OCI-LY1 (cell line): ENCODE results near the gene CAB39L.

Experiments used
- H2AFZ ChIP-seq: fragments of 200-600 bp; sonication (generic), shearing (Covaris generic); 2 replicates; pipeline ENCODE4 v1.6.0; 2014; ENCODE audit warnings: antibody characterized with exemption, mild to moderate bottlenecking, low read length
- H3F3A ChIP-seq: fragments of 200-600 bp; sonication (generic), shearing (Covaris generic); 2 replicates; pipeline ENCODE4 v1.6.0; 2014; ENCODE audit warnings: mild to moderate bottlenecking, antibody characterized with exemption, low read length, moderate library complexity; ENCODE audit not compliant: insufficient read depth
- H3K27ac ChIP-seq: fragments of 200-600 bp; sonication (generic); 2 replicates; pipeline ENCODE4 v1.5.1; 2014; ENCODE audit warnings: low read length, mixed run types, mild to moderate bottlenecking, low read depth; ENCODE audit not compliant: poor library complexity, severe bottlenecking
- H3K27me3 ChIP-seq: fragments of 200-600 bp; sonication (generic); 2 replicates; pipeline ENCODE4 v1.6.0; 2014; ENCODE audit warnings: antibody characterized with exemption, mild to moderate bottlenecking, low read length, moderate library complexity; ENCODE audit not compliant: insufficient read depth
- H3K36me3 ChIP-seq: fragments of 200-600 bp; sonication (generic); 2 replicates; pipeline ENCODE4 v1.6.1; 2014; ENCODE audit warnings: mild to moderate bottlenecking, antibody characterized with exemption, low read length, moderate library complexity, mixed read lengths; ENCODE audit not compliant: insufficient read depth
- H3K4me1 ChIP-seq: fragments of 200-600 bp; sonication (generic); 2 replicates; pipeline ENCODE4 v1.5.1; 2014; ENCODE audit warnings: mild to moderate bottlenecking, low read length, moderate library complexity; ENCODE audit not compliant: insufficient read depth, severe bottlenecking
- H3K4me2 ChIP-seq: fragments of 200-600 bp; sonication (generic), shearing (Covaris generic); 2 replicates; pipeline ENCODE4 v1.6.1; 2014; ENCODE audit warnings: low read length
- H3K4me3 ChIP-seq: fragments of 200-600 bp; sonication (generic); 2 replicates; pipeline ENCODE4 v1.5.1; 2014; ENCODE audit warnings: low read length, low read depth, mild to moderate bottlenecking, mixed read lengths; ENCODE audit not compliant: poor library complexity, severe bottlenecking
- H3K79me2 ChIP-seq: fragments of 200-600 bp; shearing (Covaris generic); 2 replicates; pipeline ENCODE4 v1.6.1; 2016; ENCODE audit warnings: mixed run types, low read length, mixed read lengths; ENCODE audit not compliant: insufficient read depth
- H3K9ac ChIP-seq: fragments of 200-600 bp; sonication (generic), shearing (Covaris generic); 2 replicates; pipeline ENCODE4 v1.6.1; 2014; ENCODE audit warnings: mild to moderate bottlenecking, low read length, mixed read lengths
- H3K9me2 ChIP-seq: fragments of 200-600 bp; sonication (generic), shearing (Covaris generic); 2 replicates; pipeline ENCODE4 v1.6.1; 2014; ENCODE audit warnings: low read depth, mild to moderate bottlenecking, low read length, mixed read lengths
- H3K9me3 ChIP-seq: fragments of 200-600 bp; shearing (Covaris generic); 2 replicates; pipeline ENCODE4 v1.6.1; 2014; ENCODE audit warnings: low read length, mixed read lengths
- H4K20me1 ChIP-seq: fragments of 200-600 bp; sonication (generic), shearing (Covaris generic); 2 replicates; pipeline ENCODE4 v1.6.0; 2016; ENCODE audit warnings: mild to moderate bottlenecking, low read length; ENCODE audit not compliant: insufficient read depth
- EZH2 ChIP-seq: fragments of 200-600 bp; sonication (generic), shearing (Covaris generic); IDR thresholded peaks from 2 replicates; pipeline ENCODE4 v1.8.0; 2017; ENCODE audit warnings: borderline replicate concordance, mixed run types, mild to moderate bottlenecking, antibody characterized with exemption, low read length, moderate library complexity, mixed read lengths
- TF ChIP-seq, protein P1 (sequence below): fragments of 200-600 bp; sonication (generic), shearing (Covaris generic); IDR thresholded peaks from 2 replicates; pipeline ENCODE4 v1.5.1; 2017; ENCODE audit warnings: mild to moderate bottlenecking, antibody characterized with exemption, low read length, moderate library complexity, mixed read lengths

The CAB39L gene

DNA sequence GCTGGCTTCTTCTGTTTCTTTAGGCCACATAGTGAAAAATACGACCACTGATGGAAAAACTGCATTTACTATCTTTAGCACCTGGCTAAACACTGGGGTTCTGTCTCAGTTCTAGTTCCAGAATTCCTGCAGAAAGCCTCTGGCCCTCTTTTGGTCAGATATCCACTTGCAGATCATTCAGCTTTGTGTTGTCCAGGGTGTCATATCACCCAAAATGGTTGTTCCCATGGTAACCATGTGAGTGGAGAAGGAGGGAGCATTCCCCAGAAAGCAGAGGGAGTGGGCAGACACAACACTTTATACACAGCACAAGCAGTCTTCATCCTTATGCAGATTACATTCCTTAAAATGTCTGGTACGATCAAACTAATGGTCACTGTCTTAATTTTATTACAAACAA, 73.5 kb downstream of the CAB39L start:
- H3K9me2 ChIP-seq, result no peaks in the 10 kb centered on the region
- peaks cover 14% of the 10 kb centered on the region; the same call in 1 of the 2 replicates for H3K79me2 ChIP-seq
- H3K4me1 ChIP-seq, result peaks cover 92% of the 10 kb centered on the region
- no peaks in the 10 kb centered on the region for H4K20me1 ChIP-seq
- no peak overlapping the region for H2AFZ ChIP-seq
- peaks cover 4% of the 10 kb centered on the region; the same call in 1 of the 2 replicates for H3F3A ChIP-seq
- H3K27me3 ChIP-seq, result no peaks in the 10 kb centered on the region
- H3K9me3 ChIP-seq, result no peaks in the 10 kb centered on the region
- H3K9ac ChIP-seq, result no peak overlapping the region; the same call in 1 of the 2 replicates
- H3K4me3 ChIP-seq, result no peak overlapping the region
- TF ChIP-seq, protein P1, sequence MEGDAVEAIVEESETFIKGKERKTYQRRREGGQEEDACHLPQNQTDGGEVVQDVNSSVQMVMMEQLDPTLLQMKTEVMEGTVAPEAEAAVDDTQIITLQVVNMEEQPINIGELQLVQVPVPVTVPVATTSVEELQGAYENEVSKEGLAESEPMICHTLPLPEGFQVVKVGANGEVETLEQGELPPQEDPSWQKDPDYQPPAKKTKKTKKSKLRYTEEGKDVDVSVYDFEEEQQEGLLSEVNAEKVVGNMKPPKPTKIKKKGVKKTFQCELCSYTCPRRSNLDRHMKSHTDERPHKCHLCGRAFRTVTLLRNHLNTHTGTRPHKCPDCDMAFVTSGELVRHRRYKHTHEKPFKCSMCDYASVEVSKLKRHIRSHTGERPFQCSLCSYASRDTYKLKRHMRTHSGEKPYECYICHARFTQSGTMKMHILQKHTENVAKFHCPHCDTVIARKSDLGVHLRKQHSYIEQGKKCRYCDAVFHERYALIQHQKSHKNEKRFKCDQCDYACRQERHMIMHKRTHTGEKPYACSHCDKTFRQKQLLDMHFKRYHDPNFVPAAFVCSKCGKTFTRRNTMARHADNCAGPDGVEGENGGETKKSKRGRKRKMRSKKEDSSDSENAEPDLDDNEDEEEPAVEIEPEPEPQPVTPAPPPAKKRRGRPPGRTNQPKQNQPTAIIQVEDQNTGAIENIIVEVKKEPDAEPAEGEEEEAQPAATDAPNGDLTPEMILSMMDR, result no peak
- no peak for TF ChIP-seq EZH2
- peak overlapping the region; percentile 13; the same call in 1 of the 2 replicates for H3K4me2 ChIP-seq
- peaks cover 15% of the 10 kb centered on the region; the same call in 1 of the 2 replicates for H3K36me3 ChIP-seq
- peak overlapping the region; percentile 97 for H3K27ac ChIP-seq

- Histone ChIP-seq H3K9me2 (no peaks in the 10 kb centered on the region), H3K9me3 (no peaks in the 10 kb centered on the region), H3K9ac (no peak overlapping the region), H2AFZ (no peak overlapping the region), H3K4me2 (no peak overlapping the region), H3K79me2 (peaks cover 19% of the 10 kb centered on the region; the same call in 1 of the 2 replicates), H3F3A (peaks cover 4% of the 10 kb centered on the region; the same call in 1 of the 2 replicates), H3K27ac (peak overlapping the region; percentile 97), H3K27me3 (no peaks in the 10 kb centered on the region), H3K36me3 (peaks cover 12% of the 10 kb centered on the region; the same call in 1 of the 2 replicates), H4K20me1 (no peaks in the 10 kb centered on the region), H3K4me3 (no peak overlapping the region), H3K4me1 (peaks cover 92% of the 10 kb centered on the region)
- no peak for TF ChIP-seq EZH2
- TF ChIP-seq, protein P1, result no peak
These were observed 74.0 kb downstream of the CAB39L start for GRCh38 chr13:49369866-49370265.

- H3F3A ChIP-seq, result peaks cover 4% of the 10 kb centered on the region; the same call in 1 of the 2 replicates
- H3K27me3 ChIP-seq, result no peaks in the 10 kb centered on the region
- no peak overlapping the region for H3K9ac ChIP-seq
- peaks cover 23% of the 10 kb centered on the region for H3K36me3 ChIP-seq
- H3K79me2 ChIP-seq, result peaks cover 29% of the 10 kb centered on the region
- no peaks in the 10 kb centered on the region for H3K9me3 ChIP-seq
- H3K9me2 ChIP-seq, result no peaks in the 10 kb centered on the region
- peak overlapping the region; percentile 97 for H3K27ac ChIP-seq
- no peaks in the 10 kb centered on the region for H4K20me1 ChIP-seq
- H3K4me2 ChIP-seq, result peak overlapping the region; percentile 34
- no peak overlapping the region for H3K4me3 ChIP-seq
- no peak overlapping the region for H2AFZ ChIP-seq
- H3K4me1 ChIP-seq, result peaks cover 84% of the 10 kb centered on the region
- TF ChIP-seq, protein P1, result no peak
- TF ChIP-seq EZH2, result no peak
These were observed 75.2 kb downstream of the CAB39L start for GRCh38 chr13:49368688-49369087.
